CD4-positive, alpha-beta T cell treated with Interleukin-1 beta for 1 hour (primary cell): ENCODE results near the gene MTCP1.

ENCODE experiments used
- DNase-seq, 2 donors: peaks; one replicate each; pipeline ENCODE4 v3.0.0-alpha.2; 2020 to 2022

Gene MTCP1

DNA sequence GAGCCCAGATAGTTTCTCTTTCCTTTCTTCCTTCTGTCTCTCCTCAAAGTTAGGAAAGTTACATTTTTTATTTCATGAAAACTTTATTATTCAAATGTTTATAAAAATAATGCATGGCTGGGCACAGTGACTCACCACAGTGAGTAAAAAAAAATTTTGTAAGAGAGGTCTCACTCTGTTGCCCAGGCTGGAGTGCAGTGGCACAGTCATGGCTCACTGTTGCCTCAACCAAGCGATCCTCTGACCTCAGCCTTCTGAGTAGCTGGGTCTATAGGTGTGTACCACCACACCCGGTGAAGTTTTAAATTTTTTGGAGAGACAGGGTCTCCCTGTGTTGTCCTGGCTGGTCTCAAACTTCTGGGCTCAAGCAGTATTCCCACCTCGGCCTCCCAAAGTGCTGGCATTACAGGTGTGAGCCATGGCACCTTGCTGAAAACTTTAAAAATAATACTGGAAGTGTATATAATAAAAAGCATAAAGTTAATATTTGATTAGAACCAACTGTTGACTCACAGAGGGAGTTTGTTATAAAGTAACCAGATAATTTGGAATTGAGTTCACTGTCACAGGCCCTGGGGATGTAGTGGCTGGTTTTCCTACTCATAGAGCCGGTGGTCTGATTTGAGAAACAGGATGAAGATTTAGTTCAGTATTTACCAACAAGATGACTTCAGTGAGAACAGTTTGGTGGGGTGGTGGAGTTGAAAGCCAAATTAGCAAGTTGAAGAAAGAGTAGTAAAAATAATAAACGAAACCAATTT is 18.0 kb downstream of the MTCP1 start:
- DNase-seq, result no peak

- DNase-seq, result peak; percentile 47 to 51
Observed at GRCh38 chrX:155048977-155049619, 21.8 kb downstream of the MTCP1 start.

DNA sequence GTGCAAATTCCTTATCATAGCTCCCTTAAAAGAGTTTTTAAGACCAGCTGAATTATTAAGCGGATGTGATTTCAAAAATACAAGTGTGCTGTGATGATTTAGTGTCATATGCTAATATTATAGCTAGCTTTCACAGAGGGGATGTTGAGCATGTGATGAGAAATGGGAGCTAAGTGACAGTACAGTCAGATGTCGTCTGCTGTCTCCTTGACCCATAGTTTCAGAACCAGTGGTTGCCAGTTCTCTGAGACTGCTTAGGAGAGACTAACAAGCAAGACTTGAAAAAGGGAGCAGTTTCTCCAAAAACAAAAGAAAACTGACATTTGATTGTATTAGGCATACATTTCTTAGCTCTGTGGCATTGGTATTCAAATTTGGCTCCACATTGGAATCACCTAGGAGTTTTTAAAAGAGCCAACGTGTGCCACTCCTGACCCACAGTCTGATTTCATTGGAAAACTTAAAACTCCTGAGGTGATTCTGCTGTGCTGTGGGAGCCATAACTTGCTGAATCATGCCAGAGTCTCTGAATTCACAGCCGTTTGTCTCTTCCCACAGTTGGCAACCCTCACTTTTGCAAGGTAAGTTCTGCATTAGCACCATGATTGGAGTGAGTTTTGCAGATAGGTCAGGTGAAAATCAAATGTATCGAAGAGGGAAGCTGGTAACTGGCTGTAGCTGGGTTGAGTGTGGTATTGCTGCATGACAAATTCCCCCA is 24.0 kb downstream of the MTCP1 start:
- DNase-seq, result no peak

DNA sequence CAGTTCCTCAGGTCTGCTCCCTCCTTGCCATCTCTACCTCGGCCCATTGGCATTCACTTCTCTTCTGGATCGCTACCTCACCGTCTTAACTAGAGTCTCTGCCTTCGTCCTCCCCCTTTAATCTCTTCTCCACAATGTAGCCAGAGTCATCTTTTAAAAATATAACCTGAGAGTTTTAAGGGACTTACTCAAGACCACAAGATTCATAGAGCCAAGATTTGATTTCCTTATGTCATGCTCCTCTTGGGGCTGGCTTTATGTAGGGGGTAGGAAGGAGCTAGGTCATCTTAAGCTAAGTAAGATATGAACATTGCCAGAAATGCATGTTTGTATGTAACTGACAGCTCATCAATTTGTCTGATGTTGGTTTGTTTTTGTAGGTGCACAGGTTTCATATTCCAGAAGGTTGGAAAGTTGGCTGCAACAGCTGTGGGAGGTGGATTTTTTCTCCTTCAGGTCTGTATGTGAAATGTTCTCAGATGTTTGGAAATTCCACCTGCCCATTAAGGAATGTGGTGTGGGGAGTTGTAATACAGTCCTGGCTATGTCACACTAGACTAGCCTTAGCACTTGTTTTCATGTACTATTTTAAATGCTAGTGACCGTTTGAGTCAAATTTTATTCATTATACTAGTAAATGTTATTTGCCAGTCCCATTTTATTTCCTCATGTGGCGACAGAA is 24.7 kb downstream of the MTCP1 start:
- DNase-seq, result no peak

DNA sequence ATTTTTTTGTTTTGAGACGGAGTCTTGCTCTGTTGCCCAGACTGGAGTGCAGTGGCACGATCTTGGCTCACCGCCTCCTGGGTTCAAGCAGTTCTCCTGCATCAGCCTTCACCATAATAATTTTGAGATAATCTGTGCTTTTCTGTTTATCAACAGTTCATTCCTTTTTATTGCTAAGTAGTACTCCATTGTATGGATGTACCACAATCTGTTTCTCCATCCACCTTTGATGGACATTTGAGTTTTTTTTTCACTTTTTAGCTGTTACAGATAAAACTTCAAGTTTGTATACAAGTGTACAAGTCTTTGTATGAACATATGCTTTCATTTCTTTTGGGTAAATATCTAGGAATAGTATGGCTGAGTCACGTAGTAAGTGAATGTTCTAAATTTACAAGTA is 35.2 kb downstream of the MTCP1 start:
- no peak for DNase-seq

DNA sequence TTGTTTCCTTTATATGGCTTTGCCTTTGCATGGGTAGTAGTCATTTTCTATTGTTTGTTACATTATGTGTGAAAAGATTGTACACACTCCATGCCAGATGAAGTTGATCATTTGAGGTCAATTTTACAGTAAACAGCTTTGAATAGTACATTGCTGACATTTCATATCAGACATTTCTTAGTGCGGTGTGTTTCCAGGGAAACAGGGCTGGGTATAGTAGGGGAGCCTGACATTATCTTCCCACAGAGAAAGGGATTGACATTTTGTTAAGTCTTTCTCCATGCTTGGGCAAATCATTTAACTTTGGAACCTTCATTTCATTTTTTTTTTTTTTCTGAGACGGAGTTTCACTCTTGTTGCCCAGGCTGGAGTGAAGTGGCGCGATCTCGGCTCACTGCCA is 39.3 kb downstream of the MTCP1 start:
- DNase-seq, result no peak

DNA sequence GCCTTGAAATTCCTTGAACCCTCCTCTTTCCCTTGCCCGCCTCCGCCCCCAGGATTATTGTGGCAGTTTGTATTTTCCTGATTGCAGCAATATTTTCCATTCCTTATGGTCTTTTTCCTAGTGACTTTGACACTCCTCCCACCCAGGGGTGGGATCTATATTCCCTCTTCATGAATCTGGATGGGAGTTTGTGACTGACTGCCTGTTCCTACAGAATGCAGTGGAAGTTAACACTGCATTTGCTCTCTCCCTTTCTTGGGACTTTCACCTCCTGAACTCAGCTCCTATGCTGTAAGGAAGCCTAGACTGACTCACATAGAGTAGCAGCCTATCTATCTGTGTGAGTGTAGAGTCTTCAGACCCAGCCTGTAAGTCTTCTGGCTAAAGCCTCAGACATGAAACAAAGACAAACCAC is 42.1 kb downstream of the MTCP1 start:
- no peak for DNase-seq

GRCh38 chrX:155028129-155028528 is 42.8 kb downstream of the MTCP1 start:
- peak in 1 of 2 donors; percentile 6 for DNase-seq

GRCh38 chrX:155027509-155028066 is 43.3 kb downstream of the MTCP1 start:
- peak; percentile 1 to 22 for DNase-seq

GRCh38 chrX:155026727-155027508 is 44.0 kb downstream of the MTCP1 start, which contains the start of gene FUNDC2:
Gene FUNDC2, plus strand, starts transcription at chrX:155026844. Its CDS starts 95 bp downstream, at chrX:155026939.
- DNase-seq, result peak; percentile 96 to 98

DNA sequence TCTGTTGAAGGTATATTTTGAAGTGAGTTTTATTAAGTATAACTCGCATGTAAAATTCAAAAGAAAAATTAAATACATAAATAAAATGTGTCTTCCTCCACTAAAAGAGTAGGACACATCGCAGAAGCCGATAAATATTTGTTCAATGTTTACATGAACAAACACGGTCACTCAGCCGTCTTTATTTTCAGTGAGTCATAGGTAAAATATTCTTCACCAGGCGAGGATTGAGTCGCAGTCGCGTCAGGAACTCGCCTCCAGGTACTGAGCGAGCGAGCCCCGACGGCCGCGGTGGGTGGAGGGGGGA is 44.6 kb downstream of the MTCP1 start:
- DNase-seq, result no peak

DNA sequence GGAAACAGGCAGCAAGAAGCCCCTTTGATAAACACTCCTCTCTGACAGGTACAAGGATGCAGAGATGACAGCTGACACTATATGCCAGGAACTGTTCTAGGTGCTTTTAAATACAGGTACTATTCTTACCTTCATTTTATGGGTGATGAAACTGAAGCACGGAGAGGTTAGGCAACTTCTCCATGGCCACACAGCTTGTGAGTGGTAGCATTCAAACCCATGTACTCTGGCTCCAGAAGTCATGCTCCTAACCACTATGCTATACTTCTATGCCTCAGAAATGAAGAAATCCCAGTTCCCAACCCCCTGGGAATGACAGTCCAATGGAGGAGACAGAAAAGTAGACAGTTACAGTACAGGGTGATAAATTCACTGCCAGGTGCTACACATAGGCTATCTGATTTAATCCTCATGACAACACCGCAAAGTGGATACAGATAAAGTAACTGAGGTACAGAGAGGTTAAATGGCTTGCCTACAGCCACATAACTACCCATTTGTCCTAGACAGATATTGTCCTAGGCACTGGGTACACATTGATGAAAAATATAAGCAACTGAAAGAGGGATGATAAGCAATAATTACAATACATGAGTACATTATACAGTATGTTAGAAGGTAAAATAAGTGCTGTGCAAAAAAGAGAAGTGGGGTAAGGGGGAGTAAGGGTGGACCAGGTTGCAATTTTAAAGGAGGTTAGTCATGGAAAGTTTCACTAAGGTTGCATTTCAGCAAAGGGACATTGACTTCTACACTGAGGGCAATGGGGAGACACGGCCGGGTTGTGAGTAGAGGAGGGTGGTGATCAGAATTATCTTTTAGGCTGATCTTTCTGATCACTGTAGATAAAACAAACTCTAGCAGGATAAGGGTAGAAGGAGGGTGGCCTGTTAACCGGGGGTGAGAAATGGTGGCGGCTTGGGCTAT is 46.8 kb downstream of the MTCP1 start:
- DNase-seq, result no peak

DNA sequence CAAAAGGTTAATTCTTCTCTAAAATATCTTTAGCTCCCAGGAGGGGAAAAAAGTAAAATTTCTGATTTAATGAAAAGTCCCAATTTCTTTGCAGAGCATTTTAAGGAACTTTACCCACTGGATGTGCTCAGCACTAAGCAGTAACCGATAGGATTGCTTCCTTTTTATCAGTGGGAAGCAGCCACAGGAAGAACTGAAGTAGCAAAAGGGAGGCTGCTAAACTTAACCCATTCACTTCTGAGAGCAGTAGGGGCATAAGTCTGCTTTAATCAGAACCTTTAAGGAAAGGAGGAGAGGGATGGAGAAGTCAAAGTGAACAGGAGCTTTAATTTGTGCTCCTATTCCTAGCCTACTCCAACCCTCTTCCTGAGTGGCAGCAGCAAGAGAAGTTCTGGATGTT is 48.4 kb downstream of the MTCP1 start, which contains the start of gene F8:
Gene F8, minus strand, starts transcription at position 139 of the 400 bp plus-strand sequence. CDS start 171 bp downstream, outside the sequence.
- DNase-seq, result no peak

- no peak for DNase-seq
Observed at GRCh38 chrX:155020591-155020990, 50.3 kb downstream of the MTCP1 start.
